ENCODE measurements around the gene SAMD5. TPM values are rescaled to one million over a fixed set of nuclear protein-coding genes. Genes with fewer than 3 reads are reported as not detected.

SAMD5 gene
- total RNA-seq (not detected), polyA plus RNA-seq (not detected)

GRCh38 chr6:147508042-147508865 is at the start of gene SAMD5:
Gene SAMD5 (plus strand): TSS chr6:147508690. CDS start chr6:147508929, 239 bp downstream.
- H3K4me3 ChIP-seq (ENCODE audit: low read length in 2 of 2) = no peak within 1 kb of the TSS
- Mint-ChIP-seq H3K4me3 (peak within 1 kb of the TSS; percentile 61 to 87 (median 73)), H3K27me3 (peaks cover 41 to 43% of the 10 kb centered on the region in 2 donors), H3K36me3 (no peaks in the 10 kb centered on the region), H3K9me3 (no peaks in the 10 kb centered on the region), H3K4me1 (peaks cover 6 to 20% (median 17%) of the 10 kb centered on the region in 4 donors), H3K27ac (no peak within 1 kb of the TSS)
- H3K9me3 ChIP-seq (ENCODE audit: control insufficient read depth in 1 of 2, low read length in 2 of 2) = no peaks in the 10 kb centered on the region
- DNase-seq = no peak
- ChIA-PET CTCF (ENCODE audit: partially characterized antibody) (no interaction called here), POLR2A (ENCODE audit: partially characterized antibody) (no interaction called here)
- H3K4me1 ChIP-seq (ENCODE audit: insufficient read depth, low read length) = peaks cover 7% of the 10 kb centered on the region
- no peaks in the 10 kb centered on the region for H3K36me3 ChIP-seq (ENCODE audit: insufficient read depth, low read length)
- intact Hi-C loops (cut with micrococcal nuclease) = loop anchor here (5.0 kb wide), 1 partner anchor 659 kb away; no protein-coding TSS in a partner anchor
- peaks cover 11% of the 10 kb centered on the region for H3K27me3 ChIP-seq (ENCODE audit: insufficient read depth, low read length)
- no peak within 1 kb of the TSS for H3K27ac ChIP-seq (ENCODE audit: low read depth, low read length)

DNA sequence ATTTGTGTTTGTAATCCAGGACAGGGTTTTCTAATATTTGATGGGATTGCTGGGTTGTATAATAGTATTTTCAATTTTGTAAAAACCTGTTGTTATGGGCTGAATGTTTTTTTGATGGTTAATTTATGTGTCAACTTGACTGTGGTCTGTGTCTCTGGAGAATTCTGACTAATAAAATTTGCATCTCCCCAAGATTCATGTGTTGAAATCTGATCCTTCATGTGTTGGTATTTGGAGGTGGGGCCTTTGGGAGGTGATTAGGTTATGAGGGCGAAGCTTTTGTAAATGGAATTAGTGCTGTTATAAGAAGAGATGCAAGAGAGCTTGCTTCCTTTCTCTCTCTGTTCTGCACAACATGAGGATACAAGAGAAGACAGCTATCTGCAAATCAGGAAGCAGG is 48.7 kb upstream of the SAMD5 start:
- Mint-ChIP-seq H3K27me3 (peaks cover 4 to 6% of the 10 kb centered on the region in 2 donors), H3K9me3 (peaks cover 0 to 4% (median 0%) of the 10 kb centered on the region in 8 donors), H3K4me1 (no peaks in the 10 kb centered on the region), H3K27ac (no peak overlapping the region), H3K36me3 (no peaks in the 10 kb centered on the region), H3K4me3 (no peak overlapping the region)
- no peak for DNase-seq
- Histone ChIP-seq H3K9me3 (ENCODE audit: control insufficient read depth in 1 of 2, low read length in 2 of 2) (no peaks in the 10 kb centered on the region), H3K36me3 (ENCODE audit: insufficient read depth, low read length) (no peaks in the 10 kb centered on the region), H3K27me3 (ENCODE audit: insufficient read depth, low read length) (no peaks in the 10 kb centered on the region), H3K4me3 (ENCODE audit: low read length in 2 of 2) (no peak overlapping the region), H3K27ac (ENCODE audit: low read depth, low read length) (no peak overlapping the region), H3K4me1 (ENCODE audit: insufficient read depth, low read length) (no peaks in the 10 kb centered on the region)
- POLR2A ChIA-PET (ENCODE audit: partially characterized antibody) = no interaction called here
- CTCF ChIA-PET (ENCODE audit: partially characterized antibody) = no interaction called here
- intact Hi-C loops (cut with micrococcal nuclease) = no loop called here

DNA sequence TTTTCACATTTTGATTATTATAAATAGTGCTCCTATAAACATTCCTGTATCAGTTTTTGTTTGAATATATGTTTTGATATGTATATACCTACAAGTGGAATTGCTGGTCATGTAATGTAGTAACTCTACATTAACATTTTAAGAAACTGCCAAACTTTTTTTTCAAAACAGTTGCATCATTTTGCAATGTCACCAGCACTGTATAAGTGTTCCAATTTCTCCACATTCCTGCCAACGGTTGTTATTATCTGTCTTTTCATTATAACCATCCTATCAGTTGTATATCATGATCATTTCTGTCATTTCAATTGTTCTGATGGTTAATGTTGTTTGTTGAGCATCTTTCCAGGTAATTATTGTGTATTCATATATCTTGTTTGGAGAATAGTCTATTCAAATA is 44.8 kb upstream of the SAMD5 start:
- Mint-ChIP-seq H3K27ac (no peak overlapping the region), H3K9me3 (peaks cover 0 to 5% (median 0%) of the 10 kb centered on the region in 8 donors), H3K4me1 (no peaks in the 10 kb centered on the region), H3K36me3 (no peaks in the 10 kb centered on the region), H3K4me3 (no peak overlapping the region), H3K27me3 (peaks cover 4% of the 10 kb centered on the region in 2 donors)
- H3K36me3 ChIP-seq (ENCODE audit: insufficient read depth, low read length) = no peaks in the 10 kb centered on the region
- no peaks in the 10 kb centered on the region for H3K4me1 ChIP-seq (ENCODE audit: insufficient read depth, low read length)
- no peak for DNase-seq
- ChIA-PET POLR2A (ENCODE audit: partially characterized antibody) (no interaction called here), CTCF (ENCODE audit: partially characterized antibody) (no interaction called here)
- no peak overlapping the region for H3K27ac ChIP-seq (ENCODE audit: low read depth, low read length)
- H3K27me3 ChIP-seq (ENCODE audit: insufficient read depth, low read length) = no peaks in the 10 kb centered on the region
- no peak overlapping the region for H3K4me3 ChIP-seq (ENCODE audit: low read length in 2 of 2)
- intact Hi-C loops (cut with micrococcal nuclease) = no loop called here
- no peaks in the 10 kb centered on the region for H3K9me3 ChIP-seq (ENCODE audit: control insufficient read depth in 1 of 2, low read length in 2 of 2)

DNA sequence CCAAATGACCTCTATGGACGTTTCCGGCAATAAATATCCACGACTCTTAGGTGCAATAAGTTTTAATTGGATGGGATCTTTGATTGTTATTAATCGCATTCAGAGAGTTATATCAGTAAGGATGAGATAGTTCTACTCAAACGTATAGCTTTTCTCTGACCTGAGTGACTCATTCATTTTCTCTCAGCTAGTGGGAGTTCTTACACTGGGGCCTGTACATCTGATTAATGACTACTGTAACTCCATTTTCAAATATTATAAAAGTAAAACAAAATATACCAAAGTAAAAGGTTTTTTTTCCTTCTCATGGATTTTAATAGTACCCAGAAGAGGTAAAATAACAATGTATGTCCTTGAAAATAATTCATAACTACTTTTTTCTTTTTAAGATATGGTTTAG is 41.1 kb upstream of the SAMD5 start:
- DNase-seq = no peak
- peaks cover 0 to 8% (median 0%) of the 10 kb centered on the region in 8 donors for H3K9me3 Mint-ChIP-seq
- Histone ChIP-seq H3K9me3 (ENCODE audit: control insufficient read depth in 1 of 2, low read length in 2 of 2) (no peaks in the 10 kb centered on the region), H3K4me1 (ENCODE audit: insufficient read depth, low read length) (no peaks in the 10 kb centered on the region), H3K27me3 (ENCODE audit: insufficient read depth, low read length) (no peaks in the 10 kb centered on the region), H3K4me3 (ENCODE audit: low read length in 2 of 2) (no peak overlapping the region), H3K36me3 (ENCODE audit: insufficient read depth, low read length) (no peaks in the 10 kb centered on the region), H3K27ac (ENCODE audit: low read depth, low read length) (no peak overlapping the region)
- H3K4me1 Mint-ChIP-seq = peaks cover 0 to 2% (median 0%) of the 10 kb centered on the region in 4 donors
- no peak overlapping the region for H3K27ac Mint-ChIP-seq
- no peaks in the 10 kb centered on the region for H3K36me3 Mint-ChIP-seq
- ChIA-PET CTCF (ENCODE audit: partially characterized antibody) (no interaction called here), POLR2A (ENCODE audit: partially characterized antibody) (no interaction called here)
- no peak overlapping the region for H3K4me3 Mint-ChIP-seq
- peaks cover 9 to 11% of the 10 kb centered on the region in 2 donors for H3K27me3 Mint-ChIP-seq
- intact Hi-C loops (cut with micrococcal nuclease) = no loop called here

DNA sequence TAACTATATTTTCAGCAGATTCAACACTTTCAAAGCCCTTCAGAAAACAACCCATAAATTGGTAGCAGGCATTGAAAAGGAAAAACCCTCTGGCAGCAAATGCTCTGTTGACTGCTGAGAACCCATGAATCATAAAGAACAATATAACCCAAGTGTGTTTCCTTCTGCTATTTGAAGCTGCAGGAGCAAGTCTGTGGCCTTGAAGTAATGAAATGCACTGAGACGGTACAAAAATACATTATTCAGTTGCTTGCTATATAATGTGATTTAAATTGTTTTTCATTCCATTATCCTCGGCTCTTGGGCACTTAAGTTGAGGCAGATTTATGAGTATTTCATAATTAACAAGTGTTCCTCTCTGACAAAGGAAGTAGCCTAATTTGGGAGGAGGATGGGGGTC is 40.6 kb upstream of the SAMD5 start:
- Mint-ChIP-seq H3K36me3 (no peaks in the 10 kb centered on the region), H3K9me3 (peaks cover 0 to 10% (median 0%) of the 10 kb centered on the region in 8 donors), H3K27ac (no peak overlapping the region), H3K4me3 (no peak overlapping the region), H3K27me3 (peaks cover 9 to 11% of the 10 kb centered on the region in 2 donors), H3K4me1 (peaks cover 0 to 2% (median 0%) of the 10 kb centered on the region in 4 donors)
- no peaks in the 10 kb centered on the region for H3K4me1 ChIP-seq (ENCODE audit: insufficient read depth, low read length)
- intact Hi-C loops (cut with micrococcal nuclease) = no loop called here
- no peak overlapping the region for H3K4me3 ChIP-seq (ENCODE audit: low read length in 2 of 2)
- H3K36me3 ChIP-seq (ENCODE audit: insufficient read depth, low read length) = no peaks in the 10 kb centered on the region
- H3K9me3 ChIP-seq (ENCODE audit: control insufficient read depth in 1 of 2, low read length in 2 of 2) = no peaks in the 10 kb centered on the region
- DNase-seq = no peak
- ChIA-PET CTCF (ENCODE audit: partially characterized antibody) (no interaction called here), POLR2A (ENCODE audit: partially characterized antibody) (no interaction called here)
- H3K27me3 ChIP-seq (ENCODE audit: insufficient read depth, low read length) = no peaks in the 10 kb centered on the region
- no peak overlapping the region for H3K27ac ChIP-seq (ENCODE audit: low read depth, low read length)

DNA sequence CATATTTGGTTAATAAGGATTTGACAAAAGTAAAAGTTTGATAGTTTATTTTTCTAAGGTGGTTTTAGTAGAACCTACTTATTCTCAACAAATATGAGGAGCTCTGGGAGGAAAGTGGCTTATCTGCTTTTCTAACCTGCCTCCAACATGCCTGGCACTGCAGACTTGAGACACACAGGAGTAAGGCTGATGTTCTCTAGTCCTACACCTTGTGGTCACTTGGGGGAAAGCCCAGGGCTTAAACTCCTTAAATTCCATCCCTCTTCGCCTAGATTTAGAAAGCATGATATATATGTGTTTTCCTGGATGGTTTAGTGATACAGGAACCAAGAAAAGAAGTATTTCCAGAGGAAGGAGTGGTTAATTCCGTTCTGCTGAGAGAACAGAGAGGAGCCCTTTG is 39.9 kb upstream of the SAMD5 start:
- POLR2A ChIA-PET (ENCODE audit: partially characterized antibody) = no interaction called here
- CTCF ChIA-PET (ENCODE audit: partially characterized antibody) = no interaction called here
- peaks cover 0 to 10% (median 0%) of the 10 kb centered on the region in 8 donors for H3K9me3 Mint-ChIP-seq
- H3K27me3 Mint-ChIP-seq = peaks cover 9 to 11% of the 10 kb centered on the region in 2 donors
- no peaks in the 10 kb centered on the region for H3K36me3 Mint-ChIP-seq
- H3K4me1 Mint-ChIP-seq = peaks cover 0 to 2% (median 0%) of the 10 kb centered on the region in 4 donors
- no peak overlapping the region for H3K27ac ChIP-seq (ENCODE audit: low read depth, low read length)
- H3K27me3 ChIP-seq (ENCODE audit: insufficient read depth, low read length) = no peaks in the 10 kb centered on the region
- no peak for DNase-seq
- H3K4me1 ChIP-seq (ENCODE audit: insufficient read depth, low read length) = no peaks in the 10 kb centered on the region
- H3K4me3 ChIP-seq (ENCODE audit: low read length in 2 of 2) = no peak overlapping the region
- peak overlapping the region in 1 of 7 donors; percentile 48 for H3K27ac Mint-ChIP-seq
- intact Hi-C loops (cut with micrococcal nuclease) = no loop called here
- no peak overlapping the region for H3K4me3 Mint-ChIP-seq
- H3K36me3 ChIP-seq (ENCODE audit: insufficient read depth, low read length) = no peaks in the 10 kb centered on the region
- H3K9me3 ChIP-seq (ENCODE audit: control insufficient read depth in 1 of 2, low read length in 2 of 2) = no peaks in the 10 kb centered on the region

DNA sequence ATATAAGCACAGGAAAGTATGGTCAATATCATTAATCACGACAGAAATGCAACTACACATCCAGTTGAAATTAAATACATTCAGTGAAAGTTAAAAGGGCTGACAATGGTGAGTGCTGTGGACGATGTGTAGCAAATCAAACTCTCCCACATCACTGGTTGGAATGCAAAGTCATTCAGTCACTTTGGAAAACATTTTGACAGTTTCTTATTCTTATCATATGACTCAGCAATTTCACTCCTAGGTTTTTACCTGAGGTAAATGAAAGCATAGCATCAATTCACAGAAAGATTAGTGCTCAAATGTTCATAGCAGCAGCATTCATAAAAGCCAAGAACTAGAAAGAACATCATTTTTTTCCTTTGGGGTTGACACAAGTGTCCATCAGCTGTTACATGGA is 28.6 kb upstream of the SAMD5 start:
- intact Hi-C loops (cut with micrococcal nuclease) = no loop called here
- ChIA-PET CTCF (ENCODE audit: partially characterized antibody) (no interaction called here), POLR2A (ENCODE audit: partially characterized antibody) (interaction anchor here (0.6 kb wide), 1 partner anchor 9 kb away, joined by 3 read pairs; no protein-coding TSS in a partner anchor)
- Mint-ChIP-seq H3K36me3 (no peaks in the 10 kb centered on the region), H3K9me3 (peaks cover 3 to 17% (median 5%) of the 10 kb centered on the region in 8 donors), H3K27ac (no peak overlapping the region), H3K4me1 (no peaks in the 10 kb centered on the region), H3K27me3 (peaks cover 0 to 2% of the 10 kb centered on the region in 2 donors), H3K4me3 (no peak overlapping the region)
- DNase-seq = no peak
- Histone ChIP-seq H3K27me3 (ENCODE audit: insufficient read depth, low read length) (no peaks in the 10 kb centered on the region), H3K4me3 (ENCODE audit: low read length in 2 of 2) (no peak overlapping the region), H3K27ac (ENCODE audit: low read depth, low read length) (no peak overlapping the region), H3K9me3 (ENCODE audit: control insufficient read depth in 1 of 2, low read length in 2 of 2) (no peaks in the 10 kb centered on the region), H3K4me1 (ENCODE audit: insufficient read depth, low read length) (no peaks in the 10 kb centered on the region), H3K36me3 (ENCODE audit: insufficient read depth, low read length) (no peaks in the 10 kb centered on the region)

All from CD4-positive, alpha-beta memory T cell (primary cell).